GM13976 (cell line): ENCODE measurements around the gene AQP5.

Experiments used
- DNase-seq: peaks from one replicate; pipeline ENCODE4 v3.0.0; 2012; ENCODE audit warnings: low spot score
- in situ Hi-C: fragments of 300-500 bp; cut with MboI; formaldehyde crosslinking; loops from one replicate; pipeline ENCODE4 v1.12.0; 2022; ENCODE audit warnings: low sequenced_read_pairs, mixed read lengths, inconsistent platforms; ENCODE audit not compliant: unreplicated experiment
- TF ChIP-seq, protein P1 (sequence below): IDR thresholded peaks from 2 replicates; pipeline ENCODE4 v1.5.1; 2012; ENCODE audit warnings: borderline replicate concordance, mild to moderate bottlenecking; ENCODE audit not compliant: insufficient read depth; ENCODE audit errors: extremely low read depth, missing control alignments, control extremely low read depth

Gene AQP5

DNA sequence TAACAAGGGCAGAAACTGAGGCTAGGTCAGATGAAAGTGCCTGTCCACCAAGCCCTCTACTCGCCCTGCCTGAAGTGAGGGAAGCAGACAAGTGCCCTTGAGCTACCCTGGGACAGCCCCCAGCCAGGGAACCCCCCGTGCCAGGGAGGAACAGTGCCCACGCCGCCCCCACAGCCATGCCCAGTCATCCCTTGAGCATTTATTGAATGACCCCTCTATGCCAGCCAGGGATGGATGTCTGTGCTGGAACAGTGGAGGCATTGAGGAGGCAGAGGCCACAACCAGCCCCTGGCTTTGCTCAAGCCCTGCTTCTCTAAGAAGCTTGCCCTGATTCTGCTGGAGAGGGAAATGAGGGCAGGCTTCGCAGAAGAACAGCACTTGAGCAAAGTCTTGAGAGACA, 7.4 kb downstream of the AQP5 start:
- TF ChIP-seq, protein P1, sequence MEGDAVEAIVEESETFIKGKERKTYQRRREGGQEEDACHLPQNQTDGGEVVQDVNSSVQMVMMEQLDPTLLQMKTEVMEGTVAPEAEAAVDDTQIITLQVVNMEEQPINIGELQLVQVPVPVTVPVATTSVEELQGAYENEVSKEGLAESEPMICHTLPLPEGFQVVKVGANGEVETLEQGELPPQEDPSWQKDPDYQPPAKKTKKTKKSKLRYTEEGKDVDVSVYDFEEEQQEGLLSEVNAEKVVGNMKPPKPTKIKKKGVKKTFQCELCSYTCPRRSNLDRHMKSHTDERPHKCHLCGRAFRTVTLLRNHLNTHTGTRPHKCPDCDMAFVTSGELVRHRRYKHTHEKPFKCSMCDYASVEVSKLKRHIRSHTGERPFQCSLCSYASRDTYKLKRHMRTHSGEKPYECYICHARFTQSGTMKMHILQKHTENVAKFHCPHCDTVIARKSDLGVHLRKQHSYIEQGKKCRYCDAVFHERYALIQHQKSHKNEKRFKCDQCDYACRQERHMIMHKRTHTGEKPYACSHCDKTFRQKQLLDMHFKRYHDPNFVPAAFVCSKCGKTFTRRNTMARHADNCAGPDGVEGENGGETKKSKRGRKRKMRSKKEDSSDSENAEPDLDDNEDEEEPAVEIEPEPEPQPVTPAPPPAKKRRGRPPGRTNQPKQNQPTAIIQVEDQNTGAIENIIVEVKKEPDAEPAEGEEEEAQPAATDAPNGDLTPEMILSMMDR, result no peak
- no peak for DNase-seq
- in situ Hi-C loops, result no loop called here

DNA sequence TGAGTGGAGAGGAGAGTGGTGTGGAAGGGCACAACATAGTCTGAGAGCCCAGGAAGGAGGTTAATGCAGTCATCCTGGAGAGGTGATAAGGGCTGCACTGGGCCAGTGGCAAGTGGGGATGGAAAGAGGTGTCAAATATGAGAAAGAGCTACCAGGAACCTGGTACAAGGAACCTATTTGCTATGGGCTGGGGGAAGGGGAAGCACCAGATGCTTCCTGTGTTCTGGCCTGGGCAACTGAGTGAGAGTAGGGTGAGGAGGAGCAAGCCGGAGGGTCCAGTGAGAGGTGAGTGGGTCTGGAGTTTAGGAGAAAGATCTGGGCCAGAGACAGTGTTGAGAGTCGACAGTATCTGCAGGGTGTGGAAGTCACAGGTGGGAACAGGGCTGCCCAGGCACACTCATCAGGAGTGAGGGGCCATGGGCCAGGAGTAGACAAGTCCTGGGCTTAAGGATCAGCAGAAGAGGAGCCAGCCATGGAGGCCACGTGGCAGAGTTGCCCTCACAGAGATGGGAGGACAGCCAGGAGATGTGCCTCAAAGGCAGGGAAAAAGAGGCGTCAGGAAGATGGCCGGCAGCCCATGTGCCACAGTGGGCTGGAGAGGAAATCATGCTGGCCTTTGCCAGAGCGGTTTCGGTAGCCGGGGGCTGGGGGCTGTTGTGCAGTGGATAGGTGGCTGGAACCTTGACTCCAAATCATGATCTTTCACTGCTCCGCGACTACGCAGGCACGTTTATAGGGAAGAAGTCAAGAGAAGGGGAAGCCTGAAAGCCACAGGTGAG, 8.2 kb downstream of the AQP5 start:
- TF ChIP-seq, protein P1, result no peak
- DNase-seq, result no peak
- in situ Hi-C loops, result loop anchor here (10.0 kb wide), 1 partner anchor 85 kb away; the partner anchor contains the start of gene ASIC1

DNA sequence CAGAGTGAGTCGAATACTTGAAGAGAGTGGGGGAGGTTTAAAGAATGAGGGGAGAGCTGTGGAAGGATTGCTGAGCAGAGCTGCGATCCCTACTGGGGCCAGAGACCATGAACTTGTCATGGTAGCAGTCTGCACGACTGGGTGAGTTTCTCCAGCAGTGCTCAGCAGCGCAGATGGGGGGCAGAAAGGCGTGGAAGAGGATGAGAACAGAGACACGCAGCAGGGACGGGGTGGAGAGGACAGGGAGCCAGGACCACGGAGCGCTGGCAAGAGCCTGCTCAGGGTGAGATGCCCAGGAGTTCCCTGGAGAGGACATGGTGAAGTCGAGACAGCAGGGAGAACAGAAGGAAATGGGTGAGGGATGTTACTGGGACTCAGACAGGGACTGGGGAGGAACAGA, 9.0 kb downstream of the AQP5 start:
- in situ Hi-C loops, result loop anchor here (10.0 kb wide), 1 partner anchor 84 kb away; the partner anchor contains the start of gene ASIC1
- DNase-seq, result no peak
- TF ChIP-seq, protein P1, result no peak

DNA sequence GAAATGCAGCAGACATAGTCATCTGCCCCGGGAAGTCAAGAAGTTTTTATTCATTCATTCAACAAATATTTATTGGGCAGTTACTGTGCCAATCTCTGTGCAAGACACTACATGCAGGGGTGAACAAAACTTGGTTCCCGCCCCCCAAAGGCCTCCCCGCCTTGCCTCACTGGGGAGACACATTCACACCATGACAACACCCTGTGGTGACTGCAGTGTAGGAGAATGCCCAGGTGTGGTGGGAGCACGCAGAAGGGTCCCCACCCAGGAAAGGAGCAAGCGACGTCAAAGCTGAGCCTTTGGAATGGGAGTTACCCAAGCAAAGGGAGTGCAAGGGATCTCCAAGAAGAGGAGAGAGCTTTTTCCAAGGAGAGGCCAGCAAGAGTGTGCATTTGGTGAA, 9.5 kb downstream of the AQP5 start:
- in situ Hi-C loops, result loop anchor here (10.0 kb wide), 1 partner anchor 84 kb away; the partner anchor contains the start of gene ASIC1

DNA sequence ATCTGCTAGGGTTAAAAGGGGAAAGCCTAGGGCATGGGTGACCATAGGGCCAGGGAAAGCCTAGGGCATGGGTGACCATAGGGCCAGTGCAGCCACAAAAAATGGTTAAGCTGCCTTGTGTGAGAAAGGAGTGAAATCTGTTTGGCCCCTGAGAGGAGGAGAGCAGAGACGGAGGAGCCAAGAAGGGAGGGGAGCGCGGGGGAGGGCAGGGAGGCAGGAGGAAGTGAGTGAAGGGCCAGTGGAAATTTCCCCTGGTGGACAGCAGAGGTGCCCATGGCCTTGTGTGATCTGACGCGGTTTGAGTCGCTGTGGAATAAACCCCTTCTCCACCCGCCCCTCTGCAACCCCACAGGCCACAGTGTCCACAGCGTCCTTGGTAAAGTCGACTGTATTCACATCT, 10.5 kb downstream of the AQP5 start:
- in situ Hi-C loops, result loop anchor here (10.0 kb wide), 1 partner anchor 83 kb away; the partner anchor contains the start of gene ASIC1
- DNase-seq, result no peak
- TF ChIP-seq, protein P1, result no peak

More for the DNA sequence above, 9.5 kb downstream of the AQP5 start:
- TF ChIP-seq, protein P1, result no peak
- DNase-seq, result no peak

DNA sequence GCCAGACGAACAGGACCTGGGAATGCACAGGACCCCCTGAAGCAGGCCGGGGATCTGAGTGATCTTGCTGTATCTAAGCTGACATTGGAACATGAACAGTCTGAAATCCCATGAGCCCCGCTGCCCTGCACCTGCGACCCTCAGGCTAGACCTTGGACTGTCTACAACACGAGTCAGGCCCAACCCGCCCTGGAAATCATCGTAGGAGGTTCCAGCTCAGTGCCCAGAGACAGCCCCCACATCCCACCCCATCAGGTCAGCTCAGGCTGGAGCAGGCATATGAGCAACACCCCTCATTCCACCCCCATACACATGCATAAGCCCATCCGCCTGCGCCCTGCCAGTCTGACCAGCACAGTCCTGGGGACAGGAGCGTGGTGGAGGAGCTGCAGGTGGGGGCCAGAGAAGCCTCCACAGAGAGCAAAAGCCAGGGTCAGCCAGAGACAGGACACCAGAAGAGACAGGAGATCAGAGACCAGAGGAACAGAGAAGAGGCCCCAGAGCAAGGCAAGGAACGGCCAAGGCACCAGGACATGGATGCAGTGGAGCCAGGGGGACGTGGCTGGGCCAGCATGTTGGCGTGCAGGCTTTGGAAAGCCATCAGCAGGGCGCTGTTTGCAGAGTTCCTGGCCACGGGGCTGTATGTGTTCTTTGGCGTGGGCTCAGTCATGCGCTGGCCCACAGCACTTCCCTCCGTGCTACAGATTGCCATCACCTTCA, 11.1 kb downstream of the AQP5 start, which contains the start of gene AQP6:
AQP6 (plus strand) TSS at position 307 of the 720 bp plus-strand sequence; CDS start at position 534, 227 bp downstream.
- no peak for DNase-seq
- TF ChIP-seq, protein P1, result no peak
- in situ Hi-C loops, result loop anchor here (10.0 kb wide), 1 partner anchor 82 kb away; the partner anchor contains the start of gene ASIC1
